HG03135 (cell line): ENCODE results near the gene OLIG1.

ENCODE experiments used
- ATAC-seq: cut with Tn5 transposase; IDR thresholded peaks from one replicate; pipeline ENCODE4 v1.9.1; 2021; ENCODE audit warnings: mild to moderate bottlenecking, moderate library complexity; ENCODE audit not compliant: unreplicated experiment

The OLIG1 gene, protein sequence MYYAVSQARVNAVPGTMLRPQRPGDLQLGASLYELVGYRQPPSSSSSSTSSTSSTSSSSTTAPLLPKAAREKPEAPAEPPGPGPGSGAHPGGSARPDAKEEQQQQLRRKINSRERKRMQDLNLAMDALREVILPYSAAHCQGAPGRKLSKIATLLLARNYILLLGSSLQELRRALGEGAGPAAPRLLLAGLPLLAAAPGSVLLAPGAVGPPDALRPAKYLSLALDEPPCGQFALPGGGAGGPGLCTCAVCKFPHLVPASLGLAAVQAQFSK

GRCh38 chr21:33069994-33070743 is at the start of gene OLIG1:
TSS of gene OLIG1 (plus strand) at chr21:33070141. CDS start at chr21:33070247, 106 bp downstream.
- no peak for ATAC-seq

GRCh38 chr21:33020558-33021100 is 49.3 kb upstream of the OLIG1 start:
- ATAC-seq: no peak

DNA sequence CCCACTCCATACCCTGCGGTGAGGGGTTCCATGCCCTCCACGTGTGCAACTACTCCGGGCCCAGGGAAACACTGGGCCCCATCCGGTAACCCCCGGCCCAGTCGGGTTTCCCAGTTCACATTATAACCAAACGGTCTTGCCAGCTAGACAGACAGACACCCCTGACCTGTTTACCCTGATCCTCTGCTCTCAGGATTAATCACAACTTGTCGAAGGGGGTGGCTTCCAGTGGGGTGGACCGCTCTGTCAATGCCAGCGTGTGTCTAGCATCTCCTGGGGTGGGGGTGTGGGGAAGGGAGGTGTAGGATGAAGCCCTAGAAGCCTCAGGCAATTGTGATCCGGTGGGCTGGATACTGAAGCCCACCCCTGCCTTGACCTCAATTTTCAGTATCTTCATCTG is 48.8 kb upstream of the OLIG1 start:
- no peak for ATAC-seq

DNA sequence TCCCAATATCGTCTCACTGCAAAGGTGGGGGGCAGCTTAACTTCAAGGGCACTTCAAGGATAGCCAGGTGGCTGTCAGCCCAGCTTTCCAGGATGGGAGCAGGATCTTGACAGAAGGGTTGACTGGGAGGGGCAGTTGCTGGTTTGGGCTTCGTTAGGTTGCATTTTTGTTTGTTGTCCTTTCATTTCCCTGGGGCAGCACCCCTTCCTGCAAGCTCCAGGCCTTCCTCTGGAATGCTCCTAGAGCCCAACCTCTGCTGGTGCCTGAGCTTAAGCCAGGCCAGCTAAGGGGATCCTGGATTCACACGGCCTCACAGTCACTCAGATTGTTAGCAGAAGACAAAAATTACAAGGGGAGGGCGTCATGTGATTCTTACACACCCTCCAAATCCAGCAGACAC is 48.3 kb upstream of the OLIG1 start:
- ATAC-seq: no peak

DNA sequence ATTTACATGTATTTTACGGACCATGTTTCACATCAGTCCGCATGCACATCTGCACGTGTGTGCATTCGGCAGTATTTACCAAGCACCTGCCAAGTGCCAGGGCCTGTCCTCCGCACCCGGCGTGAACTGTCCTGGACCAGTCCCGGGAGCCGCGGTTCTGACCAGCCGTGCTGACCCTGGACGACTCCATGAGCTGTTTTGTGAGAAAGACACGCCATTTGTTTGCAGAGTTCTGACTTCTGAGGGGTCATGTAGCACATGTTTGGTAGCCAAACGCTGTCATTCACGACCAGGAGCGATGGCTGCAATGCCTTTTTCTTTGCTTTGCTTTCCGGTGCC is 47.5 kb upstream of the OLIG1 start:
- ATAC-seq: no peak

DNA sequence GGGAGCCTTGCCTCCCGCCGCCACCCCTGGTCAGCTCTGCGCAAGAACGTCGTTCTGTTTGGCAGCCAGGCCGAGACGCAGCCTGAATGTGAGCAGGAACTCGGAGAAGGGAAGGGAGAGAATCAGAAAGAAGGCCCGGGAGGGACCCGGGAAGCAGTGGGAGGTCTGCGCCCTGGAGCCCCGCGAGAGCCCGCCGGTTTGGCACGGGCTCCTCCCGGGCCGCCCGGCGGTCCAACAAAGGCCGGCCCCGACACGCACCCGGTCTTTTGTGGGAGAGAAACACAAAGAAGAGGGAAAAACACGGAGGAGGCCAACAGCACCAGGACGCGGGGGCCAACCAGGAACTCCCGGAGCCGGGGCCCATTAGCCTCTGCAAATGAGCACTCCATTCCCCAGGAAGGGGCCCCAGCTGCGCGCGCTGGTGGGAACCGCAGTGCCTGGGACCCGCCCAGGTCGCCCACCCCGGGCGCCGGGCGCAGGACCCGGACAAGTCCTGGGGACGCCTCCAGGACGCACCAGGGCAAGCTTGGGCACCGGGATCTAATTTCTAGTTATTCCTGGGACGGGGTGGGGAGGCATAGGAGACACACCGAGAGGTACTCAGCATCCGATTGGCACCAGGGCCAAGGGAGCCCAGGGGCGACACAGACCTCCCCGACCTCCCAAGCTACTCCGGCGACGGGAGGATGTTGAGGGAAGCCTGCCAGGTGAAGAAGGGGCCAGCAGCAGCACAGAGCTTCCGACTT is 46.9 kb upstream of the OLIG1 start:
- no peak for ATAC-seq

DNA sequence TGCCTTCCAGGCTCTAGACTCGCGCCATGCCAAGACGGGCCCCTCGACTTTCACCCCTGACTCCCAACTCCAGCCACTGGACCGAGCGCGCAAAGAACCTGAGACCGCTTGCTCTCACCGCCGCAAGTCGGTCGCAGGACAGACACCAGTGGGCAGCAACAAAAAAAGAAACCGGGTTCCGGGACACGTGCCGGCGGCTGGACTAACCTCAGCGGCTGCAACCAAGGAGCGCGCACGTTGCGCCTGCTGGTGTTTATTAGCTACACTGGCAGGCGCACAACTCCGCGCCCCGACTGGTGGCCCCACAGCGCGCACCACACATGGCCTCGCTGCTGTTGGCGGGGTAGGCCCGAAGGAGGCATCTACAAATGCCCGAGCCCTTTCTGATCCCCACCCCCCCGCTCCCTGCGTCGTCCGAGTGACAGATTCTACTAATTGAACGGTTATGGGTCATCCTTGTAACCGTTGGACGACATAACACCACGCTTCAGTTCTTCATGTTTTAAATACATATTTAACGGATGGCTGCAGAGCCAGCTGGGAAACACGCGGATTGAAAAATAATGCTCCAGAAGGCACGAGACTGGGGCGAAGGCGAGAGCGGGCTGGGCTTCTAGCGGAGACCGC is 46.3 kb upstream of the OLIG1 start:
- ATAC-seq: no peak

GRCh38 chr21:33024201-33025103 is 45.5 kb upstream of the OLIG1 start:
- ATAC-seq: no peak

DNA sequence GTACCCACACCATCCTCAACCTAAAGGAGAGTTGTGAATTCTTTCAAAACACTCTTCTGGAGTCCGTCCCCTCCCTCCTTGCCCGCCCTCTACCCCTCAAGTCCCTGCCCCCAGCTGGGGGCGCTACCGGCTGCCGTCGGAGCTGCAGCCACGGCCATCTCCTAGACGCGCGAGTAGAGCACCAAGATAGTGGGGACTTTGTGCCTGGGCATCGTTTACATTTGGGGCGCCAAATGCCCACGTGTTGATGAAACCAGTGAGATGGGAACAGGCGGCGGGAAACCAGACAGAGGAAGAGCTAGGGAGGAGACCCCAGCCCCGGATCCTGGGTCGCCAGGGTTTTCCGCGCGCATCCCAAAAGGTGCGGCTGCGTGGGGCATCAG is 44.8 kb upstream of the OLIG1 start:
- no peak for ATAC-seq

DNA sequence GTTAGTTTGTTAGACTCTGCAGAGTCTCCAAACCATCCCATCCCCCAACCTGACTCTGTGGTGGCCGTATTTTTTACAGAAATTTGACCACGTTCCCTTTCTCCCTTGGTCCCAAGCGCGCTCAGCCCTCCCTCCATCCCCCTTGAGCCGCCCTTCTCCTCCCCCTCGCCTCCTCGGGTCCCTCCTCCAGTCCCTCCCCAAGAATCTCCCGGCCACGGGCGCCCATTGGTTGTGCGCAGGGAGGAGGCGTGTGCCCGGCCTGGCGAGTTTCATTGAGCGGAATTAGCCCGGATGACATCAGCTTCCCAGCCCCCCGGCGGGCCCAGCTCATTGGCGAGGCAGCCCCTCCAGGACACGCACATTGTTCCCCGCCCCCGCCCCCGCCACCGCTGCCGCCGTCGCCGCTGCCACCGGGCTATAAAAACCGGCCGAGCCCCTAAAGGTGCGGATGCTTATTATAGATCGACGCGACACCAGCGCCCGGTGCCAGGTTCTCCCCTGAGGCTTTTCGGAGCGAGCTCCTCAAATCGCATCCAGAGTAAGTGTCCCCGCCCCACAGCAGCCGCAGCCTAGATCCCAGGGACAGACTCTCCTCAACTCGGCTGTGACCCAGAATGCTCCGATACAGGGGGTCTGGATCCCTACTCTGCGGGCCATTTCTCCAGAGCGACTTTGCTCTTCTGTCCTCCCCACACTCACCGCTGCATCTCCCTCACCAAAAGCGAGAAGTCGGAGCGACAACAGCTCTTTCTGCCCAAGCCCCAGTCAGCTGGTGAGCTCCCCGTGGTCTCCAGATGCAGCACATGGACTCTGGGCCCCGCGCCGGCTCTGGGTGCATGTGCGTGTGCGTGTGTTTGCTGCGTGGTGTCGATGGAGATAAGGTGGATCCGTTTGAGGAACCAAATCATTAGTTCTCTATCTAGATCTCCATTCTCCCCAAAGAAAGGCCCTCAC is 44.2 kb upstream of the OLIG1 start, which contains the start of gene OLIG2:
Gene OLIG2 (plus strand): TSS at position 447 of the 954 bp plus-strand sequence. CDS start 928 bp downstream, outside the sequence.
- no peak for ATAC-seq

GRCh38 chr21:33026443-33026858 is 43.5 kb upstream of the OLIG1 start:
- no peak for ATAC-seq

- no peak for ATAC-seq
Measured at GRCh38 chr21:33026878-33027400, 43.0 kb upstream of the OLIG1 start.

DNA sequence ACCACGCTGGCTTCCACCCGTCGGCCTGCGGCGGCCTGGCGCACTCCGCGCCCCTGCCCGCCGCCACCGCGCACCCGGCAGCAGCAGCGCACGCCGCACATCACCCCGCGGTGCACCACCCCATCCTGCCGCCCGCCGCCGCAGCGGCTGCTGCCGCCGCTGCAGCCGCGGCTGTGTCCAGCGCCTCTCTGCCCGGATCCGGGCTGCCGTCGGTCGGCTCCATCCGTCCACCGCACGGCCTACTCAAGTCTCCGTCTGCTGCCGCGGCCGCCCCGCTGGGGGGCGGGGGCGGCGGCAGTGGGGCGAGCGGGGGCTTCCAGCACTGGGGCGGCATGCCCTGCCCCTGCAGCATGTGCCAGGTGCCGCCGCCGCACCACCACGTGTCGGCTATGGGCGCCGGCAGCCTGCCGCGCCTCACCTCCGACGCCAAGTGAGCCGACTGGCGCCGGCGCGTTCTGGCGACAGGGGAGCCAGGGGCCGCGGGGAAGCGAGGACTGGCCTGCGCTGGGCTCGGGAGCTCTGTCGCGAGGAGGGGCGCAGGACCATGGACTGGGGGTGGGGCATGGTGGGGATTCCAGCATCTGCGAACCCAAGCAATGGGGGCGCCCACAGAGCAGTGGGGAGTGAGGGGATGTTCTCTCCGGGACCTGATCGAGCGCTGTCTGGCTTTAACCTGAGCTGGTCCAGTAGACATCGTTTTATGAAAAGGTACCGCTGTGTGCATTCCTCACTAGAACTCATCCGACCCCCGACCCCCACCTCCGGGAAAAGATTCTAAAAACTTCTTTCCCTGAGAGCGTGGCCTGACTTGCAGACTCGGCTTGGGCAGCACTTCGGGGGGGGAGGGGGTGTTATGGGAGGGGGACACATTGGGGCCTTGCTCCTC is 42.3 kb upstream of the OLIG1 start:
- no peak for ATAC-seq

GRCh38 chr21:33028287-33028670 is 41.7 kb upstream of the OLIG1 start:
- ATAC-seq: no peak

DNA sequence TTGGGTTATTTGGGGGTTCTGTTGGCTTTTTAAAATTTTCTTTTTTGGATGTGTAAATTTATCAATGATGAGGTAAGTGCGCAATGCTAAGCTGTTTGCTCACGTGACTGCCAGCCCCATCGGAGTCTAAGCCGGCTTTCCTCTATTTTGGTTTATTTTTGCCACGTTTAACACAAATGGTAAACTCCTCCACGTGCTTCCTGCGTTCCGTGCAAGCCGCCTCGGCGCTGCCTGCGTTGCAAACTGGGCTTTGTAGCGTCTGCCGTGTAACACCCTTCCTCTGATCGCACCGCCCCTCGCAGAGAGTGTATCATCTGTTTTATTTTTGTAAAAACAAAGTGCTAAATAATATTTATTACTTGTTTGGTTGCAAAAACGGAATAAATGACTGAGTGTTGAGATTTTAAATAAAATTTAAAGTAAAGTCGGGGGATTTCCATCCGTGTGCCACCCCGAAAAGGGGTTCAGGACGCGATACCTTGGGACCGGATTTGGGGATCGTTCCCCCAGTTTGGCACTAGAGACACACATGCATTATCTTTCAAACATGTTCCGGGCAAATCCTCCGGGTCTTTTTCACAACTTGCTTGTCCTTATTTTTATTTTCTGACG is 41.1 kb upstream of the OLIG1 start:
- ATAC-seq: no peak

DNA sequence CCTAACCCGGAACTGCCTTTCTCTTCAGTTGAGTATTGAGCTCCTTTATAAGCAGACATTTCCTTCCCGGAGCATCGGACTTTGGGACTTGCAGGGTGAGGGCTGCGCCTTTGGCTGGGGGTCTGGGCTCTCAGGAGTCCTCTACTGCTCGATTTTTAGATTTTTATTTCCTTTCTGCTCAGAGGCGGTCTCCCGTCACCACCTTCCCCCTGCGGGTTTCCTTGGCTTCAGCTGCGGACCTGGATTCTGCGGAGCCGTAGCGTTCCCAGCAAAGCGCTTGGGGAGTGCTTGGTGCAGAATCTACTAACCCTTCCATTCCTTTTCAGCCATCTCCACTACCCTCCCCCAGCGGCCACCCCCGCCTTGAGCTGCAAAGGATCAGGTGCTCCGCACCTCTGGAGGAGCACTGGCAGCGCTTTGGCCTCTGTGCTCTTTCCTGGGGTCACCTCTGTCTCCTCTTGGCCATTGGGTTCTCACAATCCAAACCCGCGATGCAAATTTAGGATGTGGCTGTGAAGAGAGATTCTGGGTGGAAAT is 40.5 kb upstream of the OLIG1 start:
- no peak for ATAC-seq

GRCh38 chr21:33029975-33030461 is 39.9 kb upstream of the OLIG1 start:
- no peak for ATAC-seq
